ENCODE data around the gene TTLL4. TPM values are rescaled to one million over a fixed set of nuclear protein-coding genes. Genes with fewer than 3 reads are reported as not detected.

Gene TTLL4, protein sequence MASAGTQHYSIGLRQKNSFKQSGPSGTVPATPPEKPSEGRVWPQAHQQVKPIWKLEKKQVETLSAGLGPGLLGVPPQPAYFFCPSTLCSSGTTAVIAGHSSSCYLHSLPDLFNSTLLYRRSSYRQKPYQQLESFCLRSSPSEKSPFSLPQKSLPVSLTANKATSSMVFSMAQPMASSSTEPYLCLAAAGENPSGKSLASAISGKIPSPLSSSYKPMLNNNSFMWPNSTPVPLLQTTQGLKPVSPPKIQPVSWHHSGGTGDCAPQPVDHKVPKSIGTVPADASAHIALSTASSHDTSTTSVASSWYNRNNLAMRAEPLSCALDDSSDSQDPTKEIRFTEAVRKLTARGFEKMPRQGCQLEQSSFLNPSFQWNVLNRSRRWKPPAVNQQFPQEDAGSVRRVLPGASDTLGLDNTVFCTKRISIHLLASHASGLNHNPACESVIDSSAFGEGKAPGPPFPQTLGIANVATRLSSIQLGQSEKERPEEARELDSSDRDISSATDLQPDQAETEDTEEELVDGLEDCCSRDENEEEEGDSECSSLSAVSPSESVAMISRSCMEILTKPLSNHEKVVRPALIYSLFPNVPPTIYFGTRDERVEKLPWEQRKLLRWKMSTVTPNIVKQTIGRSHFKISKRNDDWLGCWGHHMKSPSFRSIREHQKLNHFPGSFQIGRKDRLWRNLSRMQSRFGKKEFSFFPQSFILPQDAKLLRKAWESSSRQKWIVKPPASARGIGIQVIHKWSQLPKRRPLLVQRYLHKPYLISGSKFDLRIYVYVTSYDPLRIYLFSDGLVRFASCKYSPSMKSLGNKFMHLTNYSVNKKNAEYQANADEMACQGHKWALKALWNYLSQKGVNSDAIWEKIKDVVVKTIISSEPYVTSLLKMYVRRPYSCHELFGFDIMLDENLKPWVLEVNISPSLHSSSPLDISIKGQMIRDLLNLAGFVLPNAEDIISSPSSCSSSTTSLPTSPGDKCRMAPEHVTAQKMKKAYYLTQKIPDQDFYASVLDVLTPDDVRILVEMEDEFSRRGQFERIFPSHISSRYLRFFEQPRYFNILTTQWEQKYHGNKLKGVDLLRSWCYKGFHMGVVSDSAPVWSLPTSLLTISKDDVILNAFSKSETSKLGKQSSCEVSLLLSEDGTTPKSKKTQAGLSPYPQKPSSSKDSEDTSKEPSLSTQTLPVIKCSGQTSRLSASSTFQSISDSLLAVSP
- total RNA-seq = 10.3 and 10.8 TPM in 2 replicates

DNA sequence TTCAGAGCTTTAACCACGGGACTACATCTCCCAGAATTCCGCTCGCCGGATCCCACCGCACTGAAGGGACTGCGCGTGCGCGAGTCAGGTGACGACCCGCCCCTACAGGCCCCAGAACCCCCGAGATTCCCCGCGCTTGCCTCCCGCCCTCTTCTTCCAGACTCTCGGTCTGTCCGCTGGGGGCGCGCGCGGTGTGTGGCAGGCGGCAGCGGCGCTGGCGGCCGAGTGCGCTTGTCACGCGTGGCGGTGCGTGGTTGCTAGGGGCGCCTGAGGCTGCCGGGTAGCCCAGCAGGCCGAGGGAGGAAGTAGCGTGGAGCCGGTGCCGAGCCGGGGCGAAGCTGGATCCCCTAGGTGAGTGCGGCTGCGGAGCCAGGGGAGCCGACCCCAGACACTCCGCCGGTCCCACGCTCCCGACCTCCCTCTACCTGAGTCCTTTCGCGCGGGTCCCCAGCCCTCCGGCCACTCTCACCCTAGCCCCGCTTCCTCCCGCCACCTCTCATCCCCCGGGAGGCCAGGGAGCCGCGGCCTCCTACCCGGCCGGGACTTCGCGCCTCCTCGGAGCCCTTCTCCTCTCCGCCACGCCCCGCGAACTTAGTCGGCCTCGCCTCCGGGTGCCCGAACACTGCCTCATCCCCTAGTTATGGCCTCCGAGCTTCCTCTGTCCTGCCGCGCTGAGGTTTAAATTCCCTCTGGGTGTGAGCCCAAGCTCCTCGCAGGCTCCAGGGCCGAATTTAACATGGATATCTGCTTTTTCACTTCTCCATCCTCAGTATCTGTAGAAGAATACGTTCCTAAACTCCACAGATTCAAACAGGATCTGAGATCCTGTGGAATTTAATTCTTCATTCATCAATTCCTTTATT lies at the start of gene TTLL4:
TTLL4 (plus strand) TSS at position 149 of the 863 bp plus-strand sequence. CDS start 26,842 bp downstream, outside the sequence.

DNA sequence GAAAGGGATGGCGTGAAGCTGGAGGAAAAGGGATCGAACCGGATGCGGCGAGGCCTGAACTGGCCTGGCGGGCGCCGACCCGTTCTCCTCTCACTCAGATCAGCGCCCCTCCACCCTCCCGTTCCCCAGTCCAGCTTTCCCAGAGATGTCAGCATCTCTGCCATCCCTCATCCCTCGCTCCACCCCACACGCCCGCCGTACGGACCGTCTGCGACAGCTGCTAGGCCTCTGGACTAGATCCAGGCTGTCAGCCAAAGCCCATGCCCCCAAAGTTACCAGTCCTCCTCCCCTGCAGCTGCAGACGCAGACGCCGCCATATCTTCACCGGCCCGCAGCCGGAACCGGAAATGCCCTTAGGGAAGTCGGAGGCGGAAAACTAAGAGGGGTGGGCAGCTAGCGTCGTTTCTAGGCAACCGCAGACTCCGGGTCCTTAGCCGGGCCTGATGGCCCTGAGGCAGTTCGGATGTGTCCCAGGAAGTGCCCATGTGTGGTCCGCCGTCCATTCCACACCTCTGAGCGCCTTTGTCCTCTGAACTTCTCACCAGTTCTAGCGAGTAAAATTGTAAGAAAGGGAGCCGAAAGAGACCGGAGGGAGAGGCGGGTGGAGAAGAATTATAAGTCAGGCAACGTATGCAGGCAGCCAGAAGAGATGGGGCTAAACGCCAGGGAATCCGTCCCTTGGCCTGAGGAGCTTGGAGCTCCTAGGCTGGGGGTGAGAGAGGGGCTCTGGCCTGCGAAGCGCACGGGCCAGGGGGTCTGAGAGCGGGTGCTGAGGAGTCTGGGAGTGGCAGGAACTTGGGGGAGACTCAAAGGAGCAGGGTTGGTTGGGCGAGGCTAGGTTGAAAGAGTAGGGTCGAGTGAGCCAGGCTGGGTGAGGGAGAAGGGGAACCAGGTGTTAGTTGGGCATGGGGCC lies 38.7 kb upstream of the TTLL4 start, which contains the start of the genes RNF25 and STK36:
RNF25 (minus strand) TSS at position 349 of the 913 bp plus-strand sequence; CDS start at position 317, 32 bp downstream.
STK36 (plus strand) TSS at position 433 of the 913 bp plus-strand sequence. CDS start 744 bp downstream, outside the sequence.

DNA sequence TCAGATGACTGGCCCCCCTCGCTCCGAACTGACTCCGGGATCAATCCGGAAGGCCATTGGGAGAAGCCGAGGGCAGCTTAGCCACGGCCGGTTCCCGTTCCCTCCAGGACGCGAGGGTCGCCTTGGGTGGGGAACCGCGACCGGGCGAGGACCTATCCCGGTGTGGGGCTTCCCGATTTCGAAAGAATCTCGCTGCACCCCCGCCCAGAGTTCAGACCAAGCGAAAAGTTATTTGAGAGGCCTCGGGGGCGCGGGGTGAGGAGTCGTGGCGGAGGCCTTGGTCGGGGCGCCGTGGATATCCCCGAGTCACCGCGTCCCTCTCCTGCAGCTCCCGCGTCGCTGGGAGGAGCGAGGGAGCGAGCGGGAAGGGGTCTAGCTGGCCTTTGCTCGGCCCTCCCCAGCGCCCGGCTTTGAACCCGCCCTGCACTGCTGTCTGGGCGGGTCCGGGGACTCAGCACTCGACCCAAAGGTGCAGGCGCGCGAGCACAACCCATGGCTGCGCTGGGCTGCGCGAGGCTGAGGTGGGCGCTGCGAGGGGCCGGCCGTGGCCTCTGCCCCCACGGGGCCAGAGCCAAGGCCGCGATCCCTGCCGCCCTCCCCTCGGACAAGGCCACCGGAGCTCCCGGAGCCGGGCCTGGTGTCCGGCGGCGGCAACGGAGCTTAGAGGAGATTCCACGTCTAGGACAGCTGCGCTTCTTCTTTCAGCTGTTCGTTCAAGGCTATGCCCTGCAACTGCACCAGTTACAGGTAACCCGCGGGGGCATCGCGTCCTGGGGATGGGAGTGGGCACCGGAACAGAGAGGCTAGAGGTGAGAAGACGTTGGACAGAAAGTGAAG lies 71.3 kb downstream of the TTLL4 start, which contains the start of gene CYP27A1:
CYP27A1 (plus strand) TSS at position 457 of the 837 bp plus-strand sequence; CDS start at position 493, 36 bp downstream.

Other genes starting within 250 kb of the TTLL4 start
- 4.4 and 5.4 TPM in 2 replicates for gene USP37, start 142.5 kb upstream of the TTLL4 start, total RNA-seq
- 66.4 and 68.4 TPM in 2 replicates for gene CNOT9, start 142.0 kb upstream of the TTLL4 start, total RNA-seq
- gene PLCD4, start 102.9 kb upstream of the TTLL4 start, total RNA-seq = 0.67 and 0.89 TPM in 2 replicates
- gene ZNF142, start 51.2 kb upstream of the TTLL4 start, total RNA-seq = 11.1 and 11.9 TPM in 2 replicates
- gene BCS1L, start 51.2 kb upstream of the TTLL4 start, total RNA-seq = 48.6 and 53.8 TPM in 2 replicates
- gene RNF25, start 38.8 kb upstream of the TTLL4 start, total RNA-seq = 21.7 and 32.4 TPM in 2 replicates
- gene STK36, start 38.7 kb upstream of the TTLL4 start, total RNA-seq = 11.4 and 14.1 TPM in 2 replicates
- gene CYP27A1, start 71.3 kb downstream of the TTLL4 start, total RNA-seq = 14.6 and 15.9 TPM in 2 replicates
- gene PRKAG3, start 121.0 kb downstream of the TTLL4 start, total RNA-seq = not detected in 2 replicates
- gene WNT6, start 149.0 kb downstream of the TTLL4 start, total RNA-seq = not detected in 2 replicates
- not detected in 2 replicates for gene WNT10A, start 170.0 kb downstream of the TTLL4 start, total RNA-seq
- not detected in 2 replicates for gene CDK5R2, start 248.8 kb downstream of the TTLL4 start, total RNA-seq